HFFc6 (cell line): ENCODE results near the gene HESX1. TPM values are rescaled to one million over a fixed set of nuclear protein-coding genes. Genes with fewer than 3 reads are reported as not detected.
A peak's percentile ranks its signal among the peaks of the same experiment; 100 is the strongest.

ENCODE experiments used
- DNase-seq: peaks from one replicate; pipeline ENCODE4 v3.0.0-alpha.2; 2018
- H3K27ac Mint-ChIP-seq: 2 replicates; pipeline ENCODE4 v1.8.0; 2020; ENCODE audit warnings: mild to moderate bottlenecking, mixed read lengths
- H3K27me3 Mint-ChIP-seq: 2 replicates; pipeline ENCODE4 v1.8.0; 2021; ENCODE audit warnings: mild to moderate bottlenecking, moderate library complexity, mixed read lengths; ENCODE audit not compliant: insufficient read depth
- H3K36me3 Mint-ChIP-seq: 2 replicates; pipeline ENCODE4 v1.8.0; 2021; ENCODE audit warnings: low read depth, mixed read lengths
- H3K4me1 Mint-ChIP-seq: 2 replicates; pipeline ENCODE4 v1.8.0; 2020; ENCODE audit warnings: low read depth, mixed read lengths
- H3K4me3 Mint-ChIP-seq: 2 replicates; pipeline ENCODE4 v1.8.0; 2020; ENCODE audit warnings: mild to moderate bottlenecking, moderate library complexity, mixed read lengths
- H3K9me3 Mint-ChIP-seq: 2 replicates; pipeline ENCODE4 v1.8.0; 2020; ENCODE audit warnings: mild to moderate bottlenecking, mixed read lengths
- total RNA-seq, 6 experiments: library from RNA; stranded (reverse); fragmentation: NEBNext Ultra II Directional; extraction: Animal tissue kit (Norgen Biotek cat#: 25700); gene quantifications; 2 replicates in 1 of 6; 3 replicates in 5 of 6; pipeline ENCODE4 v1.2.3, GENCODE V29; 2021
- TF ChIP-seq, protein P1 (sequence below): fragments of 200-600 bp; sonication (generic); IDR thresholded peaks from 2 replicates; pipeline ENCODE4 v1.5.0; 2021; ENCODE audit warnings: antibody characterized with exemption, mild to moderate bottlenecking

Gene HESX1
- total RNA-seq, 6 experiments from 2014 or later, result 0.18 TPM; not detected in 5

DNA sequence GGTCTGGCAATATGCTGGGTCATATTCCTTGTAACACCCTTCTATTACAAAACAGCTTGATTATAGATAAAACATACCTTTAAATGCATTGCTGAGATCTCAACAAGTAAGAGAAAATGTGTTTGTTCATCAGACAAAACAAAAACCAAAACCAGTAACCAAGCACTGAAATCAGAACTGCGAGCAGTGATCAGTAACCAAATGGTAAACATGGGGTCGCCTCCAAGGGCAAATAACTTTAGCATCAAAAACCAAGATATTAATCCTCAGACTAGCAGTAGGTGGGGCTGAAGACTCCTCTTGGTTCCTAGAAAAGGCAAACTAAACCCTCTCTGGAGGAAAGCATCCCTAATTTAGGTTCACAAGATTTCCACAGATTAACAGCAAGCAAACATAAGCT lies 6.6 kb upstream of the HESX1 start:
- no peaks in the 10 kb centered on the region for H3K9me3 Mint-ChIP-seq
- no peak overlapping the region for H3K27ac Mint-ChIP-seq
- no peaks in the 10 kb centered on the region; the same call in 1 of the 2 replicates for H3K27me3 Mint-ChIP-seq
- DNase-seq, result no peak
- no peaks in the 10 kb centered on the region for H3K4me1 Mint-ChIP-seq
- H3K36me3 Mint-ChIP-seq, result no peaks in the 10 kb centered on the region
- H3K4me3 Mint-ChIP-seq, result no peak overlapping the region
- TF ChIP-seq, protein P1, sequence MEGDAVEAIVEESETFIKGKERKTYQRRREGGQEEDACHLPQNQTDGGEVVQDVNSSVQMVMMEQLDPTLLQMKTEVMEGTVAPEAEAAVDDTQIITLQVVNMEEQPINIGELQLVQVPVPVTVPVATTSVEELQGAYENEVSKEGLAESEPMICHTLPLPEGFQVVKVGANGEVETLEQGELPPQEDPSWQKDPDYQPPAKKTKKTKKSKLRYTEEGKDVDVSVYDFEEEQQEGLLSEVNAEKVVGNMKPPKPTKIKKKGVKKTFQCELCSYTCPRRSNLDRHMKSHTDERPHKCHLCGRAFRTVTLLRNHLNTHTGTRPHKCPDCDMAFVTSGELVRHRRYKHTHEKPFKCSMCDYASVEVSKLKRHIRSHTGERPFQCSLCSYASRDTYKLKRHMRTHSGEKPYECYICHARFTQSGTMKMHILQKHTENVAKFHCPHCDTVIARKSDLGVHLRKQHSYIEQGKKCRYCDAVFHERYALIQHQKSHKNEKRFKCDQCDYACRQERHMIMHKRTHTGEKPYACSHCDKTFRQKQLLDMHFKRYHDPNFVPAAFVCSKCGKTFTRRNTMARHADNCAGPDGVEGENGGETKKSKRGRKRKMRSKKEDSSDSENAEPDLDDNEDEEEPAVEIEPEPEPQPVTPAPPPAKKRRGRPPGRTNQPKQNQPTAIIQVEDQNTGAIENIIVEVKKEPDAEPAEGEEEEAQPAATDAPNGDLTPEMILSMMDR, result no peak

DNA sequence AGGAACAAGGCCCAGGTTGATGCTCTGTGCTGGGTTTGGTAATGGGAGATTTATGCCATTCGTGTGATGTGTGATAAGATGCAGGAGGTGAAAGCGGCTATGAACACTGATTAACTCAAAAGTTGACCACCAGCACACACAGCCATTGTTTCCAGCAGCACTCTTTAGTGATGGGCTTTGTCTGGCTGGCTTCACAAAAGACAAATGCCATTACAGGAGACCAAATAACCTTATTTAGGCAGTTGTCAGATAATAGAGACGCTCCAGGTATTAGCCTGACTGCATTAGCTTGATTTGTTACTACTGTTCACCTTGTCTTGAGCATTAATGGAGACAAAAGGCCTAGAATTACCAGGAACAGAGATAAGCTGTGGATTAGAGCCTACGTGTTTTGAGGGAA lies 5.1 kb downstream of the HESX1 start:
- TF ChIP-seq, protein P1, result no peak
- Mint-ChIP-seq H3K27me3 (peaks cover 12% of the 10 kb centered on the region), H3K4me1 (peaks cover 6% of the 10 kb centered on the region), H3K27ac (no peak overlapping the region), H3K9me3 (no peaks in the 10 kb centered on the region), H3K4me3 (no peak overlapping the region), H3K36me3 (no peaks in the 10 kb centered on the region)
- no peak for DNase-seq

DNA sequence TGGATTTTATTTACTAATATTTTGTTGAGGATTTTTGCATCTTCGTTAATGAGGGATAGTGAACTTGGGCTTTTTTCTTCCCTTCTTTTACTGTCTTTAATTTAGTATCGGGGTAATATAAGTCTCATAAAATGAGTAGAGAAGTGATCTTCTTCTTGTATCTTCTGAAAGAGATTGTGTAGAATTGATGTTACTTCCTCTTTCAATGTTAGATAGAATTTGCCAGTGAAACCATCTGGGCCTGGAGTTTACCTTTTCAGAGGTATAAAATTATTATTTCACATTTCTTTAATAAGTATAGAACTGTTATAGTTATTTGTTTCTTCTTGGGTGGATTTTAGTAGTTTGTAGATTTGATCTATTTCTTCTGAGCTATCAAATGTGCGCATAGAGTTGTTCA lies 7.8 kb downstream of the HESX1 start:
- no peak overlapping the region for H3K27ac Mint-ChIP-seq
- no peaks in the 10 kb centered on the region for H3K36me3 Mint-ChIP-seq
- no peaks in the 10 kb centered on the region for H3K9me3 Mint-ChIP-seq
- peaks cover 6% of the 10 kb centered on the region for H3K4me1 Mint-ChIP-seq
- H3K27me3 Mint-ChIP-seq, result peaks cover 21% of the 10 kb centered on the region
- H3K4me3 Mint-ChIP-seq, result no peak overlapping the region
- TF ChIP-seq, protein P1, result no peak
- no peak for DNase-seq

DNA sequence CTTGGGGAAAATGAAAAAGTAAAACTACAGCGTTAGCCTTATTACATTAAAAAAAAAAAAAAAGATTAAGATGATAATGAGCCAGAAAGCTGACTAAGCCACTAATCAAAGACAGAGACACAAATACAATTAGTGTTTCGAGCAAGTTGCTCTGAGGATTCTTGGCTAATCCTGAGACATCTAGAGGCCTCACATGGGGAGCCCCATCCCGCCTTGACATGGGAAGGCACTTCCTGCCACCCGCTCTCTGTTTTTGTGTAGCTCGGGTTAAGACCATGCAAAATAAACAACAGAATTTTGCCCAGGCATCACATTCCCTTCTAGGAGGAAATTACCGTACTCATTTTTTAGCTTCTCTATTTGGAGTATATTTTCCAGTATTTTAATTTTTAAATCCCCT lies 15.3 kb downstream of the HESX1 start:
- Mint-ChIP-seq H3K27me3 (peaks cover 29% of the 10 kb centered on the region), H3K27ac (no peak overlapping the region), H3K9me3 (no peaks in the 10 kb centered on the region), H3K4me3 (no peak overlapping the region), H3K36me3 (no peaks in the 10 kb centered on the region), H3K4me1 (no peaks in the 10 kb centered on the region)
- TF ChIP-seq, protein P1, result no peak
- no peak for DNase-seq

DNA sequence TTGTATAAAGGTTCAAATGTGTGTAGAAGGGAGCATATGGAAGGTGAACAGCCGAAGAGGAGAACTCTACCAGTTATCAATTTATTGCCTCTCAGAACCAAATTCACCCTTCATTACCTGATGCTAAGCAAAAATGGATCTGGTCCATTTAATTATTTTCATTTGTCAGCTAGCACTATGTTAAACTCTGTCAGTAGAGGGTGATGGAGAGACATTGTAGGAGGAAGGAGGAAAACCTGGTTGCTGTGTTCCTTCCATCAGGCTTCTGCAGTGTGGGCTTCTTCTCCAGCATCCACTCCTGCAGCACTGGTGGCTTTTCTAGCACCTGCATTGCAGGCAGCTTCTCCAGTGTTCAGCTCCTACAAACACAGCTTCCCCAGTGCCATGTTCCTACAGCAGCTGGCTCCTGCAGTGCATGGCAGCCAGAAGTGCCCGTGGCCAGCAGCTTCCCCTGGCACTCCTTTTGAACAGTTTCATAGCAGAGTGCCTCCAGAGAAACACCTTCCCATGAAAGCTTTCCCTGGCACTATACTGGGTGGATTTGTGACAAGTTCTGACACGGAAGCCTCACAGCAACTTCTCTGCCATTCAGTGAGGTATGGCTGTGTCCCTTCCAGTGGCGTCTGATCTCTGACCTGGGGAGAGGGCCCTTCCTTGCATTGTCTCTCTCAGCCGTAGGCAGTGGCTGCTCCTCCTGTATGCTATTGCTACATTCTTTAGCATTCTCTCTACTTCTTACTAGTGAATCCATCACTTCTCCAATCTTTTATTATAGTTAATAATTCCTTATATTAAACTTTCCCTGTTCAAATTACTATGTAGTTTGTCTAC lies 20.0 kb downstream of the HESX1 start:
- no peak overlapping the region for H3K4me3 Mint-ChIP-seq
- TF ChIP-seq, protein P1, result peak; percentile 69
- no peak overlapping the region for H3K27ac Mint-ChIP-seq
- peaks cover 29% of the 10 kb centered on the region for H3K27me3 Mint-ChIP-seq
- DNase-seq, result peak; percentile 20
- H3K4me1 Mint-ChIP-seq, result no peaks in the 10 kb centered on the region
- H3K36me3 Mint-ChIP-seq, result no peaks in the 10 kb centered on the region
- H3K9me3 Mint-ChIP-seq, result no peaks in the 10 kb centered on the region
